MCF 10A (cell line): ENCODE results near the gene MRPL2. TPM values are rescaled to one million over a fixed set of nuclear protein-coding genes. Genes with fewer than 3 reads are reported as not detected.

Experiments
- BruUV-seq: library from RNA; stranded (reverse); fragments of 400-500 nt; replicated peaks from 2 replicates; lab custom pipeline; 2021; lab: Mats Ljungman, UMichigan
- CTCF ChIA-PET: fragments of 300-600 bp; sonication (Branson Sonifier 250); formaldehyde crosslinking; extraction: SDS; loops from one replicate; lab custom pipeline; 2021; ENCODE audit warnings: antibody characterized with exemption, inconsistent platforms; lab: Yijun Ruan, JAX
- POLR2A ChIA-PET: fragments of 300-600, 350-650 bp; sonication (Branson Sonifier 250); formaldehyde crosslinking; extraction: SDS; loops from one replicate; lab custom pipeline; 2020; ENCODE audit warnings: antibody characterized with exemption, inconsistent platforms; lab: Yijun Ruan, JAX
- DNase-seq: peaks from one replicate; pipeline ENCODE4 v3.0.0-alpha.2; 2018; ENCODE audit not compliant: unreplicated experiment
- H3K27ac Mint-ChIP-seq: one replicate; pipeline ENCODE4 v1.8.0; 2022; ENCODE audit warnings: mild to moderate bottlenecking, low read depth, mixed read lengths; ENCODE audit not compliant: unreplicated experiment
- H3K27me3 Mint-ChIP-seq: one replicate; pipeline ENCODE4 v1.8.0; 2022; ENCODE audit warnings: mixed read lengths; ENCODE audit not compliant: insufficient read depth, unreplicated experiment
- H3K36me3 Mint-ChIP-seq: one replicate; pipeline ENCODE4 v1.8.0; 2022; ENCODE audit warnings: mild to moderate bottlenecking, moderate library complexity, mixed read lengths; ENCODE audit not compliant: insufficient read depth, unreplicated experiment
- H3K4me1 Mint-ChIP-seq: one replicate; pipeline ENCODE4 v1.8.0; 2022; ENCODE audit warnings: mixed read lengths; ENCODE audit not compliant: insufficient read depth, unreplicated experiment
- H3K4me3 Mint-ChIP-seq: one replicate; pipeline ENCODE4 v1.8.0; 2022; ENCODE audit warnings: mild to moderate bottlenecking, moderate library complexity, mixed read lengths; ENCODE audit not compliant: unreplicated experiment
- H3K9me3 Mint-ChIP-seq: one replicate; pipeline ENCODE4 v1.8.0; 2022; ENCODE audit warnings: mixed read lengths; ENCODE audit not compliant: unreplicated experiment
- CTCF ChIP-seq: fragments of 200-600 bp; IDR thresholded peaks from one replicate; pipeline ENCODE4 v1.8.0; 2022; ENCODE audit warnings: antibody characterized with exemption, mild to moderate bottlenecking; ENCODE audit not compliant: unreplicated experiment
- intact Hi-C: fragments of 100-400 bp; cut with micrococcal nuclease; formaldehyde crosslinking; loops from 2 replicates; pipeline ENCODE4 v1.14.1; 2022
- total RNA-seq: library from RNA; stranded (reverse); gene quantifications from 2 replicates; pipeline ENCODE4 v1.2.3, GENCODE V29; 2022

MRPL2 gene
- total RNA-seq, 1 experiment from 2014 or later, result 155 TPM

GRCh38 chr6:43103253-43103876 lies 44.1 kb upstream of the MRPL2 start:
- POLR2A ChIA-PET, result interaction anchor here (1.0 to 1.6 kb wide), 4 partner anchors 10 to 14 kb away, joined by 3 to 5 read pairs (median 4); no protein-coding TSS in a partner anchor
- no TSS peak for BruUV-seq
- peaks cover 10% of the 10 kb centered on the region for H3K4me1 Mint-ChIP-seq

GRCh38 chr6:43101497-43101896 lies 42.3 kb upstream of the MRPL2 start:
- H3K27ac Mint-ChIP-seq, result no peak overlapping the region
- H3K4me3 Mint-ChIP-seq, result no peak overlapping the region
- POLR2A ChIA-PET, result interaction anchor here (1.6 to 6.8 kb wide), 3 partner anchors 9 to 25 kb away, joined by 3 to 44 read pairs (median 13); partner anchors contain the start of gene PTK7
- no peaks in the 10 kb centered on the region for H3K27me3 Mint-ChIP-seq
- H3K4me1 Mint-ChIP-seq, result peaks cover 28% of the 10 kb centered on the region
- DNase-seq, result no peak
- no peak for TF ChIP-seq CTCF
- no peaks in the 10 kb centered on the region for H3K36me3 Mint-ChIP-seq
- intact Hi-C loops, result no loop called here
- CTCF ChIA-PET, result interaction anchor here (0.6 kb wide), 3 partner anchors 23 to 200 kb away, joined by 3 to 6 read pairs (median 4); no protein-coding TSS in a partner anchor
- no TSS peak for BruUV-seq
- H3K9me3 Mint-ChIP-seq, result no peaks in the 10 kb centered on the region

More at GRCh38 chr6:43103253-43103876, 44.1 kb upstream of the MRPL2 start:
- Mint-ChIP-seq H3K27ac (peak overlapping the region; percentile 35), H3K4me3 (no peak overlapping the region), H3K36me3 (no peaks in the 10 kb centered on the region), H3K9me3 (no peaks in the 10 kb centered on the region), H3K27me3 (no peaks in the 10 kb centered on the region)
- CTCF ChIA-PET, result no interaction called here
- DNase-seq, result no peak
- intact Hi-C loops, result no loop called here
- no peak for TF ChIP-seq CTCF

GRCh38 chr6:43097502-43097901 lies 38.3 kb upstream of the MRPL2 start:
- no TSS peak for BruUV-seq
- Mint-ChIP-seq H3K36me3 (peaks cover 5% of the 10 kb centered on the region), H3K4me1 (peaks cover 31% of the 10 kb centered on the region), H3K9me3 (no peaks in the 10 kb centered on the region), H3K27me3 (no peaks in the 10 kb centered on the region), H3K4me3 (peak overlapping the region; percentile 55), H3K27ac (peak overlapping the region; percentile 92)
- no peak for DNase-seq
- CTCF ChIA-PET, result interaction anchor here (0.6 to 1.8 kb wide), 10 partner anchors 15 to 1389 kb away, joined by 3 to 9 read pairs (median 4); no protein-coding TSS in a partner anchor
- intact Hi-C loops, result no loop called here
- TF ChIP-seq CTCF, result no peak
- POLR2A ChIA-PET, result interaction anchor here (0.7 to 6.8 kb wide), 15 partner anchors 9 to 1251 kb away, joined by 3 to 44 read pairs (median 6); partner anchors contain the start of genes CUL7, KLC4, KLHDC3 and MEA1

- intact Hi-C loops, result no loop called here
- Mint-ChIP-seq H3K4me1 (peaks cover 31% of the 10 kb centered on the region), H3K27ac (peak overlapping the region; percentile 92), H3K9me3 (no peaks in the 10 kb centered on the region), H3K36me3 (peaks cover 5% of the 10 kb centered on the region), H3K27me3 (no peaks in the 10 kb centered on the region), H3K4me3 (peak overlapping the region; percentile 55)
- no peak for TF ChIP-seq CTCF
- CTCF ChIA-PET, result interaction anchor here (0.6 to 1.8 kb wide), 10 partner anchors 14 to 383 kb away, joined by 3 to 9 read pairs (median 4); no protein-coding TSS in a partner anchor
- DNase-seq, result no peak
- no TSS peak for BruUV-seq
- POLR2A ChIA-PET, result interaction anchor here (0.6 to 6.8 kb wide), 20 partner anchors 8 to 482 kb away, joined by 3 to 44 read pairs (median 6); partner anchors contain the start of genes CUL7, KLC4, KLHDC3 and MEA1
Observed at GRCh38 chr6:43097098-43097489, 37.9 kb upstream of the MRPL2 start.
